ENCODE measurements around the gene GP1BB.

GRCh38 chr22:19740586-19740985, 17.2 kb downstream of the GP1BB start:
- TF ChIP-seq RCOR1 (IDR thresholded peaks at IDR 0.05; ENCODE audit: insufficient replicate concordance, low read length), result no peak
- TF ChIP-seq POLR2A (IDR thresholded peaks at IDR 0.05; ENCODE audit: low read depth, low read length), result no peak
- no peak for TF ChIP-seq MXI1 (IDR thresholded peaks at IDR 0.05; ENCODE audit: borderline replicate concordance, low read depth, low read length)
- TF ChIP-seq MAFK (IDR thresholded peaks at IDR 0.05; ENCODE audit: low read depth, low read length), result no peak
- TF ChIP-seq, protein P1, sequence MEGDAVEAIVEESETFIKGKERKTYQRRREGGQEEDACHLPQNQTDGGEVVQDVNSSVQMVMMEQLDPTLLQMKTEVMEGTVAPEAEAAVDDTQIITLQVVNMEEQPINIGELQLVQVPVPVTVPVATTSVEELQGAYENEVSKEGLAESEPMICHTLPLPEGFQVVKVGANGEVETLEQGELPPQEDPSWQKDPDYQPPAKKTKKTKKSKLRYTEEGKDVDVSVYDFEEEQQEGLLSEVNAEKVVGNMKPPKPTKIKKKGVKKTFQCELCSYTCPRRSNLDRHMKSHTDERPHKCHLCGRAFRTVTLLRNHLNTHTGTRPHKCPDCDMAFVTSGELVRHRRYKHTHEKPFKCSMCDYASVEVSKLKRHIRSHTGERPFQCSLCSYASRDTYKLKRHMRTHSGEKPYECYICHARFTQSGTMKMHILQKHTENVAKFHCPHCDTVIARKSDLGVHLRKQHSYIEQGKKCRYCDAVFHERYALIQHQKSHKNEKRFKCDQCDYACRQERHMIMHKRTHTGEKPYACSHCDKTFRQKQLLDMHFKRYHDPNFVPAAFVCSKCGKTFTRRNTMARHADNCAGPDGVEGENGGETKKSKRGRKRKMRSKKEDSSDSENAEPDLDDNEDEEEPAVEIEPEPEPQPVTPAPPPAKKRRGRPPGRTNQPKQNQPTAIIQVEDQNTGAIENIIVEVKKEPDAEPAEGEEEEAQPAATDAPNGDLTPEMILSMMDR (conservative IDR thresholded peaks at IDR 0.05; ENCODE audit: low read depth, low read length), result no peak
- no peak for TF ChIP-seq CHD1 (IDR thresholded peaks at IDR 0.05; ENCODE audit: low read depth, low read length)
- TF ChIP-seq MAZ (IDR thresholded peaks at IDR 0.05; ENCODE audit: borderline replicate concordance, low read depth, low read length), result no peak

Measured in IMR-90 (cell line).